ENCODE measurements around the gene LRRC41.

- TF ChIP-seq CTCF (conservative IDR thresholded peaks at IDR 0.05; ENCODE audit: low read depth in 2 of 2) (no peak), POLR2AphosphoS5 (IDR thresholded peaks at IDR 0.05; ENCODE audit: low read depth) (no peak), EZH2 (IDR thresholded peaks at IDR 0.05; ENCODE audit: low read depth, unreplicated experiment) (no peak), REST (IDR thresholded peaks at IDR 0.05; ENCODE audit: unreplicated experiment) (no peak), CREB1 (CRISPR knock-in tag; IDR thresholded peaks at IDR 0.05; ENCODE audit: low read depth) (no peak)
Measured at GRCh38 chr1:46335081-46335480, 31.7 kb upstream of the LRRC41 start.

Data from GM23338 (cell line).